WTC11 (cell line): ENCODE measurements around the gene MLYCD. TPM values are rescaled to one million over a fixed set of nuclear protein-coding genes. Genes with fewer than 3 reads are reported as not detected.

Source experiments
- ATAC-seq: fragments of 200-7000 bp; cut with Tn5 transposase; 2 replicates; pipeline ENCODE4 v1.10.0; 2021; ENCODE audit warnings: mild to moderate bottlenecking, moderate library complexity
- CTCF ChIA-PET: fragments of 300-600 bp; sonication (Branson Sonifier 250); formaldehyde crosslinking; loops from one replicate; lab custom pipeline; 2021; ENCODE audit warnings: antibody characterized with exemption; lab: Charles Lee
- POLR2A ChIA-PET: fragments of 350-600 bp; sonication (Branson Sonifier 250); formaldehyde crosslinking; loops from one replicate; lab custom pipeline; 2021; ENCODE audit warnings: antibody characterized with exemption; lab: Charles Lee
- DNase-seq: peaks from one replicate; pipeline ENCODE4 v3.0.0; 2021; ENCODE audit warnings: low spot score
- H3K27ac Mint-ChIP-seq: 2 replicates; pipeline ENCODE4 v1.8.0; 2021; ENCODE audit warnings: mixed read lengths
- H3K27me3 Mint-ChIP-seq: 2 replicates; pipeline ENCODE4 v1.8.0; 2021; ENCODE audit warnings: low read depth, mild to moderate bottlenecking, moderate library complexity, mixed read lengths
- H3K36me3 Mint-ChIP-seq: 2 replicates; pipeline ENCODE4 v1.8.0; 2021; ENCODE audit warnings: mixed read lengths
- H3K4me1 Mint-ChIP-seq: 2 replicates; pipeline ENCODE4 v1.8.0; 2022; ENCODE audit warnings: mixed read lengths
- H3K4me3 Mint-ChIP-seq: 2 replicates; pipeline ENCODE4 v1.8.0; 2021; ENCODE audit warnings: mild to moderate bottlenecking, moderate library complexity, mixed read lengths
- H3K9me3 Mint-ChIP-seq: 2 replicates; pipeline ENCODE4 v1.8.0; 2021; ENCODE audit warnings: mixed read lengths
- ETV6 ChIP-seq: sonication (generic); formaldehyde crosslinking; IDR thresholded peaks from 2 replicates; pipeline ENCODE4 v1.8.1; 2022; ENCODE audit warnings: mild to moderate bottlenecking, missing genetic modification reagents
- HMGXB4 ChIP-seq: sonication (generic); formaldehyde crosslinking; IDR thresholded peaks from 2 replicates; pipeline ENCODE4 v1.8.1; 2023; ENCODE audit warnings: mild to moderate bottlenecking, moderate library complexity, missing genetic modification reagents
- MYBL2 ChIP-seq: sonication (generic); formaldehyde crosslinking; IDR thresholded peaks from 2 replicates; pipeline ENCODE4 v1.8.1; 2023; ENCODE audit warnings: mild to moderate bottlenecking, moderate library complexity, missing genetic modification reagents
- NFE2L1 ChIP-seq: sonication (generic); formaldehyde crosslinking; IDR thresholded peaks from 2 replicates; pipeline ENCODE4 v1.8.1; 2023; ENCODE audit warnings: missing genetic modification reagents
- PRRX2 ChIP-seq: fragments of 250-450 bp; sonication (Bioruptor Pico); IDR thresholded peaks from 2 replicates; pipeline ENCODE4 v1.8.0; 2021; ENCODE audit warnings: mild to moderate bottlenecking
- RORB ChIP-seq: fragments of 250-450 bp; sonication (Bioruptor Pico); IDR thresholded peaks from 2 replicates; pipeline ENCODE4 v1.9.0; 2021; ENCODE audit warnings: mild to moderate bottlenecking
- TEAD1 ChIP-seq: sonication (generic); formaldehyde crosslinking; IDR thresholded peaks from 2 replicates; pipeline ENCODE4 v1.8.0; 2022; ENCODE audit warnings: mild to moderate bottlenecking, missing genetic modification reagents
- ZNF423 ChIP-seq: fragments of 250-450 bp; sonication (Bioruptor Pico); IDR thresholded peaks from 2 replicates; pipeline ENCODE4 v2.1.2; 2022; ENCODE audit warnings: mild to moderate bottlenecking, moderate library complexity
- ZNF512 ChIP-seq: sonication (generic); formaldehyde crosslinking; IDR thresholded peaks from 2 replicates; pipeline ENCODE4 v1.8.1; 2022; ENCODE audit warnings: missing genetic modification reagents, borderline replicate concordance
- total RNA-seq: library from RNA; stranded (reverse); gene quantifications from 3 replicates; pipeline ENCODE4 v1.2.3, GENCODE V29; 2021
- TF ChIP-seq, protein P1 (sequence below): fragments of 250-450 bp; sonication (Bioruptor Pico); IDR thresholded peaks from 2 replicates; pipeline ENCODE4 v1.9.0; 2021; ENCODE audit warnings: moderate library complexity, mild to moderate bottlenecking, inconsistent platforms, borderline replicate concordance
- TF ChIP-seq, protein P2 (sequence below): fragments of 250-450 bp; sonication (Bioruptor Pico); IDR thresholded peaks from 2 replicates; pipeline ENCODE4 v1.8.0; 2021; ENCODE audit warnings: mild to moderate bottlenecking
- TF ChIP-seq, protein P3 (sequence below): fragments of 200-600 bp; IDR thresholded peaks from 2 replicates; pipeline ENCODE4 v1.8.0; 2022; ENCODE audit warnings: antibody characterized with exemption
- TF ChIP-seq, protein P4 (sequence below): fragments of 250-450 bp; sonication (Bioruptor Pico); IDR thresholded peaks from 2 replicates; pipeline ENCODE4 v2.1.2; 2022; ENCODE audit warnings: mild to moderate bottlenecking, moderate library complexity
- TF ChIP-seq, protein P5 (sequence below): sonication (generic); formaldehyde crosslinking; IDR thresholded peaks from 2 replicates; pipeline ENCODE4 v1.8.0; 2023; ENCODE audit warnings: missing genetic modification reagents, mild to moderate bottlenecking, borderline replicate concordance

MLYCD gene
- total RNA-seq, 1 experiment from 2014 or later: 6.3 TPM

GRCh38 chr16:83906683-83907082 is 7.8 kb downstream of the MLYCD start (continued):
- TF ChIP-seq, protein P1, sequence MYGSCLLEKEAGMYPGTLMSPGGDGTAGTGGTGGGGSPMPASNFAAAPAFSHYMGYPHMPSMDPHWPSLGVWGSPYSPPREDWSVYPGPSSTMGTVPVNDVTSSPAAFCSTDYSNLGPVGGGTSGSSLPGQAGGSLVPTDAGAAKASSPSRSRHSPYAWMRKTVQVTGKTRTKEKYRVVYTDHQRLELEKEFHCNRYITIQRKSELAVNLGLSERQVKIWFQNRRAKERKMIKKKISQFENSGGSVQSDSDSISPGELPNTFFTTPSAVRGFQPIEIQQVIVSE: no peak
- no peak for TF ChIP-seq TEAD1 (CRISPR knock-in tag)
- TF ChIP-seq ZNF423 (CRISPR knock-in tag): no peak
- TF ChIP-seq ZNF512 (CRISPR knock-in tag): no peak
- TF ChIP-seq MYBL2 (CRISPR knock-in tag): no peak
- no peak for TF ChIP-seq HMGXB4 (CRISPR knock-in tag)
- TF ChIP-seq, protein P2, sequence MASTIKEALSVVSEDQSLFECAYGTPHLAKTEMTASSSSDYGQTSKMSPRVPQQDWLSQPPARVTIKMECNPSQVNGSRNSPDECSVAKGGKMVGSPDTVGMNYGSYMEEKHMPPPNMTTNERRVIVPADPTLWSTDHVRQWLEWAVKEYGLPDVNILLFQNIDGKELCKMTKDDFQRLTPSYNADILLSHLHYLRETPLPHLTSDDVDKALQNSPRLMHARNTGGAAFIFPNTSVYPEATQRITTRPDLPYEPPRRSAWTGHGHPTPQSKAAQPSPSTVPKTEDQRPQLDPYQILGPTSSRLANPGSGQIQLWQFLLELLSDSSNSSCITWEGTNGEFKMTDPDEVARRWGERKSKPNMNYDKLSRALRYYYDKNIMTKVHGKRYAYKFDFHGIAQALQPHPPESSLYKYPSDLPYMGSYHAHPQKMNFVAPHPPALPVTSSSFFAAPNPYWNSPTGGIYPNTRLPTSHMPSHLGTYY (CRISPR knock-in tag): no peak
- TF ChIP-seq NFE2L1 (CRISPR knock-in tag): no peak
- TF ChIP-seq ETV6 (CRISPR knock-in tag): no peak

GRCh38 chr16:83907111-83907510 is 8.2 kb downstream of the MLYCD start:
- POLR2A ChIA-PET: no interaction called here
- no peak for ATAC-seq
- CTCF ChIA-PET: no interaction called here
- Mint-ChIP-seq H3K27me3 (no peaks in the 10 kb centered on the region; the same call in 1 of the 2 replicates), H3K4me1 (peaks cover 24% of the 10 kb centered on the region), H3K27ac (no peak overlapping the region), H3K4me3 (no peak overlapping the region), H3K36me3 (peaks cover 31% of the 10 kb centered on the region), H3K9me3 (no peaks in the 10 kb centered on the region)
- TF ChIP-seq, protein P1: no peak
- no peak for TF ChIP-seq PRRX2 (CRISPR knock-in tag)
- TF ChIP-seq, protein P3, sequence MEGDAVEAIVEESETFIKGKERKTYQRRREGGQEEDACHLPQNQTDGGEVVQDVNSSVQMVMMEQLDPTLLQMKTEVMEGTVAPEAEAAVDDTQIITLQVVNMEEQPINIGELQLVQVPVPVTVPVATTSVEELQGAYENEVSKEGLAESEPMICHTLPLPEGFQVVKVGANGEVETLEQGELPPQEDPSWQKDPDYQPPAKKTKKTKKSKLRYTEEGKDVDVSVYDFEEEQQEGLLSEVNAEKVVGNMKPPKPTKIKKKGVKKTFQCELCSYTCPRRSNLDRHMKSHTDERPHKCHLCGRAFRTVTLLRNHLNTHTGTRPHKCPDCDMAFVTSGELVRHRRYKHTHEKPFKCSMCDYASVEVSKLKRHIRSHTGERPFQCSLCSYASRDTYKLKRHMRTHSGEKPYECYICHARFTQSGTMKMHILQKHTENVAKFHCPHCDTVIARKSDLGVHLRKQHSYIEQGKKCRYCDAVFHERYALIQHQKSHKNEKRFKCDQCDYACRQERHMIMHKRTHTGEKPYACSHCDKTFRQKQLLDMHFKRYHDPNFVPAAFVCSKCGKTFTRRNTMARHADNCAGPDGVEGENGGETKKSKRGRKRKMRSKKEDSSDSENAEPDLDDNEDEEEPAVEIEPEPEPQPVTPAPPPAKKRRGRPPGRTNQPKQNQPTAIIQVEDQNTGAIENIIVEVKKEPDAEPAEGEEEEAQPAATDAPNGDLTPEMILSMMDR: no peak
- TF ChIP-seq RORB (CRISPR knock-in tag): no peak
- TF ChIP-seq, protein P4, sequence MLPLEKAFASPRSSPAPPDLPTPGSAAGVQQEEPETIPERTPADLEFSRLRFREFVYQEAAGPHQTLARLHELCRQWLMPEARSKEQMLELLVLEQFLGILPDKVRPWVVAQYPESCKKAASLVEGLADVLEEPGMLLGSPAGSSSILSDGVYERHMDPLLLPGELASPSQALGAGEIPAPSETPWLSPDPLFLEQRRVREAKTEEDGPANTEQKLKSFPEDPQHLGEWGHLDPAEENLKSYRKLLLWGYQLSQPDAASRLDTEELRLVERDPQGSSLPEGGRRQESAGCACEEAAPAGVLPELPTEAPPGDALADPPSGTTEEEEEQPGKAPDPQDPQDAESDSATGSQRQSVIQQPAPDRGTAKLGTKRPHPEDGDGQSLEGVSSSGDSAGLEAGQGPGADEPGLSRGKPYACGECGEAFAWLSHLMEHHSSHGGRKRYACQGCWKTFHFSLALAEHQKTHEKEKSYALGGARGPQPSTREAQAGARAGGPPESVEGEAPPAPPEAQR (CRISPR knock-in tag): no peak
- TF ChIP-seq, protein P5, sequence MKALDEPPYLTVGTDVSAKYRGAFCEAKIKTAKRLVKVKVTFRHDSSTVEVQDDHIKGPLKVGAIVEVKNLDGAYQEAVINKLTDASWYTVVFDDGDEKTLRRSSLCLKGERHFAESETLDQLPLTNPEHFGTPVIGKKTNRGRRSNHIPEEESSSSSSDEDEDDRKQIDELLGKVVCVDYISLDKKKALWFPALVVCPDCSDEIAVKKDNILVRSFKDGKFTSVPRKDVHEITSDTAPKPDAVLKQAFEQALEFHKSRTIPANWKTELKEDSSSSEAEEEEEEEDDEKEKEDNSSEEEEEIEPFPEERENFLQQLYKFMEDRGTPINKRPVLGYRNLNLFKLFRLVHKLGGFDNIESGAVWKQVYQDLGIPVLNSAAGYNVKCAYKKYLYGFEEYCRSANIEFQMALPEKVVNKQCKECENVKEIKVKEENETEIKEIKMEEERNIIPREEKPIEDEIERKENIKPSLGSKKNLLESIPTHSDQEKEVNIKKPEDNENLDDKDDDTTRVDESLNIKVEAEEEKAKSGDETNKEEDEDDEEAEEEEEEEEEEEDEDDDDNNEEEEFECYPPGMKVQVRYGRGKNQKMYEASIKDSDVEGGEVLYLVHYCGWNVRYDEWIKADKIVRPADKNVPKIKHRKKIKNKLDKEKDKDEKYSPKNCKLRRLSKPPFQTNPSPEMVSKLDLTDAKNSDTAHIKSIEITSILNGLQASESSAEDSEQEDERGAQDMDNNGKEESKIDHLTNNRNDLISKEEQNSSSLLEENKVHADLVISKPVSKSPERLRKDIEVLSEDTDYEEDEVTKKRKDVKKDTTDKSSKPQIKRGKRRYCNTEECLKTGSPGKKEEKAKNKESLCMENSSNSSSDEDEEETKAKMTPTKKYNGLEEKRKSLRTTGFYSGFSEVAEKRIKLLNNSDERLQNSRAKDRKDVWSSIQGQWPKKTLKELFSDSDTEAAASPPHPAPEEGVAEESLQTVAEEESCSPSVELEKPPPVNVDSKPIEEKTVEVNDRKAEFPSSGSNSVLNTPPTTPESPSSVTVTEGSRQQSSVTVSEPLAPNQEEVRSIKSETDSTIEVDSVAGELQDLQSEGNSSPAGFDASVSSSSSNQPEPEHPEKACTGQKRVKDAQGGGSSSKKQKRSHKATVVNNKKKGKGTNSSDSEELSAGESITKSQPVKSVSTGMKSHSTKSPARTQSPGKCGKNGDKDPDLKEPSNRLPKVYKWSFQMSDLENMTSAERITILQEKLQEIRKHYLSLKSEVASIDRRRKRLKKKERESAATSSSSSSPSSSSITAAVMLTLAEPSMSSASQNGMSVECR (CRISPR knock-in tag): no peak
- DNase-seq: no peak
